NCI-H2107 treated with DMSO at 0.1 percent for 48 hours (cell line): ENCODE data around the gene CCDC102A.
"Not testable (repeated sequence)": the region's sequence is repeated elsewhere in the genome, so short reads cannot be mapped to it uniquely, and the experiment has no call there.

Experiments used
- DNase-seq: peaks from one replicate; lab custom pipeline; 2025; ENCODE audit not compliant: unreplicated experiment; lab: John Stamatoyannopoulos, UW

Gene CCDC102A

DNA sequence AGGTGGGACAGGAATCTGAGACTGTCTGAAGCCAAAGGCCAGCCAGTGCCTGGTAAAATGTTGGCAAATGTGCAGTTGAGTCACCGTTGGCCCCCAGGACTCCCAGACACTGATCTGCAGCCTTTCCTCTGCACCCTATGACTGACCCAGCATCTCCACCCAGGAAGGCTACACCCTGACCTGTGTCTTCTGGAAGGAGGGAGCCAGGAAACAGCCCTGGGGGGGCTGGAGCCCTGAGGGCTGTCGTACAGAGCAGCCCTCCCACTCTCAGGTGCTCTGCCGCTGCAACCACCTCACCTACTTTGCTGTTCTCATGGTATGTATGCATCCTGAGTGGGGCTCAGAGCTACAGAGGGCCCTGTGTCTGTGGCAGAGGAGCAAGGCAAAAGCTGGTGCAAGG, 30.1 kb upstream of the CCDC102A start:
- DNase-seq: no peak

- DNase-seq: no peak
Measured at GRCh38 chr16:57565461-57565860, 29.1 kb upstream of the CCDC102A start.

DNA sequence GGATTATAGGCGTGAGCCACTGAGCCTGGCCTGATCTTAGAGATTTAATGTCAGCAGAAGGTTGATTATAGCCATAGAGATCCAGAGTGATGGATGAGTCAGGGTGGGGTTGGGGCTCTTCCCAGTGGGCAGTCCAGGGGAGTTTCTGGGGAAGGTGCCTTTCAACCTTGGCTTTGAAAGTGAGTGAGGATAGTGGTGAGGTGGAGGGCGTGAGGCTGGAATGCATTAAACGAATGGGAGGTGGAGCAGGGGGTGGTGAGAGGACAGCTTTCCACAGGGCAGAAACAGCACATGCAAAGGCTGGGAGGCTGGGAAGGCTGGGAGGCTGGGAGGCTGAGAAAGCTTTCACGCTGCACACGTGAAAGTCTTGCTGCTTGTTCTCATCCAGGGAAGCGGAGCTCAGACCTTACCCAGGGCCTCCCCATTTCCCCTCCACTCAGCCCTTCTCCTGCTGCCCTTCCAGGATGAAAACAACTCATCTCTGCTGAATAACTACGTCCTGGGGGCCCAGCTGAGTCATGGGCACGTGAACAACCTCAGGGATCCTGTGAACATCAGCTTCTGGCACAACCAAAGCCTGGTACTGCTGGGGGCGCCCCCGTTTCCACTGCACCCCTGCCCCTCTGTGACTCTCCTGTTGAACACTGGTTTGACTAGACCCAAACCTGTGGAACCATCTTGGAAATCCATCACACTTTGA, 28.4 kb upstream of the CCDC102A start:
- no peak for DNase-seq

DNA sequence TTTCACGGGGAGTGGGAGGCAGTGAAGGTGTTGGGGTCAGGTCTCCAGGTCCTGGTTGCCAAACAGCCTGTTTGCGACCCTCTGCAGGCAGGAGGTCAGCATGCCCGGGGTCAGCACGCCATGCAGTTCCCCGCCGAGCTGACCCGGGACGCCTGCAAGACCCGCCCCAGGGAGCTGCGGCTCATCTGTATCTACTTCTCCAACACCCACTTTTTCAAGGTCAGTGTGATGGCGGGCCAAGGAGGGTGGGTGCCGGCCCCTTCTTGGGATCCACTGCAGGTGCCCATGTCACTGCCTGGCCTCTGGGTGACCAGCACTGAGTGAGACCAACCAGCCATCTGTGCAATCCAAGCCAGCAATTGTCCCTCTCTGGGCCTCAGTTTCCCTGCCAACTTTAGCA, 27.4 kb upstream of the CCDC102A start:
- DNase-seq: no peak

DNA sequence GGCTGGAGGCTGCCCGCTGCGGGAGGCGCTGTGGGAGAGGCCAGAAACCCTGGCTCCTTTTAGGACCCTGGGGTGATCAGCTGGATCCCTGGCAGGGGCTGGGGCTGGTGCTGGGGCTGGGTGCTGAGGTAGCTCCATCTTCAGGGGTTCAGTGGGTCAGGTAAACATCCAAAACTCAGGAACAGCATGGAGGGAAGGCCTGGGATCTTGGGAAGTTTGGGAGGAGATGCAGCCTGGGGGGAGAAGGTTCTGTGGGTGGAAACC, 27.0 kb upstream of the CCDC102A start:
- no peak for DNase-seq

- DNase-seq: no peak
Measured at GRCh38 chr16:57562669-57563486, 26.5 kb upstream of the CCDC102A start.

GRCh38 chr16:57562066-57562465, 25.7 kb upstream of the CCDC102A start:
- DNase-seq: no peak

GRCh38 chr16:57559072-57559790, 22.9 kb upstream of the CCDC102A start:
- no peak for DNase-seq

GRCh38 chr16:57556941-57557541, 20.7 kb upstream of the CCDC102A start:
- no peak for DNase-seq

- no peak for DNase-seq
Measured at GRCh38 chr16:57555831-57556230, 19.5 kb upstream of the CCDC102A start.

- DNase-seq: no peak
Measured at GRCh38 chr16:57551057-57551456, 14.7 kb upstream of the CCDC102A start.

DNA sequence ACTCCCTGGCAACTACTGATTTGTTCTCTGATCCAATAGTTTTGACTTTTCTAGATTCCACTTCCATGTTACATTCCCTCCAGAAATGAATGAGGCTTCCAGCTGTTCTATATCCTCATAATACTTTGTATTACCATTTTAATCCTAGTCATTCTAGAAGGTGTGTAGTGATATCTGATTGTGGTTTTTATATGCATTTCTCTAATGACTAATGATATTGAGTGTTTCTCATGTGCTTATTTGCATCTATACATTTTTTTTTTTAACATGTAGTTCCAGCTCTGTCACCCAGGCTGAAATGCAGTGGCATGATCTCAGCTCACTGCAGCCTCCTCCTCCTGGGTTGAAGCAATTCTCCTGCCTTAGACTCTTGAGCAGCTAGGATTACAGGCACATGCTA, 13.4 kb upstream of the CCDC102A start:
- no peak for DNase-seq

DNA sequence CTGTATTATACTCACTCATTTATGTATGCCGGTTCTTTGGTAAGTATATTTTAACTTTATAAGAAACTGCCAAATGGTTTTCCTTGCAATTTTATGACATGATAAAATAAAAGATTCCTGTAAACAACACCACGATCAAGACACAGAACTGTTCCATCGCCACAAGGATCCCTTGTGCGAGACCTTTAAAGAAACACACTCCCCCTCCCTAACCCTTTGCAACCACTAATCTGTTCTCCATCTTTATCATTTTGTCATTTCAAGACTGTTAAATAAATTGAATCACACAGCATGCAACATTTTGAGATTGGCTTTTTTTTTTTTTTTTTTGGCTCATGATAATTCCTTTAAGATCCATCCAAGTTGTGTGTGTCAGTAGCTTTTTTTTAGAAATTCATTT, 12.0 kb upstream of the CCDC102A start:
- no peak for DNase-seq

GRCh38 chr16:57547524-57547923, 11.2 kb upstream of the CCDC102A start:
- DNase-seq: not testable (repeated sequence)

DNA sequence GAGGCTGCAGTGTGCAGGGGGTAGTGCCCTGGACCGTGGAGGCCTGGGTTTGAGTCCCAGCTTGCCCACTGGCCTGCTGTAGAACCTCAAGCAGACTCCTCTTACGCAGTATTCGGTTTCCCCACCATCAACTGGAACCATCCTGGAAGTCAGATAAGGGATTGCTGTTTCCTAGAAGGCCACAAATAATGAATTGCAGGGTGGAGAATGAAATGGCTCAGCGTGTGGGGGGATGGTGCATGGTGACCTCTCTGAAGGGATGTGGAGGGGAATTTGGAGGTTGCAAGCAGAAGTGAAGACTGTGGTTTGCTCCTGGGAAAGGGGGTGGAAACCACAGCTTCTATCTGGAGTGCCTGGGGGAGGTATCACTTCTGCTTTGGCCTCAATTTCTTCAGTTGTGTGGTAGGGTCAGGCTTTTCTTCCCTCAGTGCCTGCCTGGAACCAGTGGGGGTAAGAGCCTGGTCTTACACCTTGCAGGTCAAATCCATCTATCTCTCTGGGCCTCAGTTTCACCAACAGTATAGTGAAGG, 7.8 kb upstream of the CCDC102A start:
- no peak for DNase-seq

DNA sequence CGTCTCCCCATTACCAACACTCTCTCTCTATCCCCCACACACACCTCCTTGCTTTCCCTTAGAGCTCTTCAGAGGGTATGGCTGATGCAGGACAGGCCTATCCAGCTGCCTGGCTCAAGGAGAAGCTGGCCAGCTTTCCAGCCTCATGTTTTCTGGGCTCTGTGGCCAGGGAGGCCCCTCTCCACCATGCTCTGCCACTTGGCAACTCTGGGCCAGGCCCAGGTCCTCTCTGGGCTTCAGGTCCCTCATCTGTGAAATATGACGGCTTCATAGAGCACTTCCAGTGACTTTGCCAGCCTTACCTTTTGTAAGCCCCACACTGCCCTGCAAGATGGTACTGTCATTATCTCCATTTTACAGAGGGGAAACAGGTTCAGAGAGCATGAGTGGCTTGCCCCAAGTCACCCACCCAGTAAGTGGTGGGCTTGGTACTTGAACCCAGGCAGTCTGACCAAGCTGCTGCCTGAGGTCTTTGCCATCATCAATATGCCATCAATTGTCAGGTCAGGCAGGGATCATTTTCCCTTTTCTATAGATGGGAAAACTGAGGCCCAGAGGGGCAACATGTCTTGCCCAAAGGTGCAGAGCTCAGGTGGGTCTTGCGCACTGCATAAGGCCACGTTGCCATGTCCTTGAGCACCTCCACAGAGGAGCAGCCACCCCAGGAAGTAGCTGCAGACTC, 5.5 kb upstream of the CCDC102A start:
- DNase-seq: no peak

DNA sequence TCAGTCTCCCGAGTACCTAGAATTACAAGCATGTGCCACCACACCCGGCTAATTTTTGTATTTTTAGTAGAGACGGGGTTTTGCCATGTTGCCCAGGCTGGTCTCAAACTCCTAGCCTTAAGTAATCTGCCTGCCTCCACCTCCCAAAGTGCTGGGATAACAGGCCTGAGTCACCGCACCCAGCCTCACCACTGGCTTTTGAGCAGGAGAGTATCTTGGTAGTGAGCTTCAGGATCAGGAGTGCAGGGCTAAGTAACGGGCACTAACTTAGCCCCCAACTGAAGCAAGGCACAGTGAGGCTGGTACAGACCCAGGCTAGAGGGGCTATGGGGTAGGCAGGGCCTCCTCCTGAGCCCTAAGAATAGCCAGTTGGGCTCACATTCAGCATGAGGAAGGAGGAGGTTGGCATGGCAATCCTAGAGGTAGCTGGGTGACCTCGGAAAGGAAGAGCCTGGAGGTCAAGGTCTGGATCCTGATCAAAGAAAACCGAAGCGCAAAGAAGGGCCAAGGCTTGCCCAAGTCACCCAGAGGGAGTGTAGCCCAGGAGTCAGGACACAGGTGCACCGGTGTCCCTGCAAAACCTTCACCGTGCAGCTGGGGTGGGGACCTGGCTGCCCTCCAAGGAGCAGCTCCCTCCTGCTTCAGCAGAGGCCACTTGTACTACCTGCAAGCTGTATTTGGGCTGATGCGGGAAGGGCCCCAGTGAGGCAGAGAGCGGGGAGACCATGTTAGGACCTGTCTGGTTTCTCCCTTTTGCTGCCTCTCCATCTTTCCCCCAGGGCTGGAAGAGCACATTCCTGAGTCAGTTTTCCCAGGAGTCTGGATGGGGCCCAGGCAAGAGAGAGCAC, 4.8 kb upstream of the CCDC102A start:
- no peak for DNase-seq

DNA sequence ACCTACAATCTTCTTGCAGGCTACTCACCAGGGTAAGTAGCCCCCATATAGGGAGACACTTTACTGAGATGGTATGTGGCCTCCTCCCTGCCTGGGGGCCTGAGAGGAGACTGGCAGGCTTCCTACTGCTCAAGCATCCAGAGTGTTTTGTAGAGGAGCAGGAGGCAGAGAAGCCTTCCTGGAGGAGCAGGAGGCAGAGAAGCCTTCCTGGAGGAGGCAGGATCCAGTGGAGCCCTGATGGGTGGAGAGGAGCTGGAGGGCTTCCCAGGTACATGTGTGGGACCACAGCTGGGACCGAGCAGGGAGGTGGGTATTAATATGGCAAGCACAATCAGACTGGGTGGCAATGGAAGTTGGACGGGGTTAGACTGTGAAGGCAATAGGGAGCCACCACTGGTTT, 4.0 kb upstream of the CCDC102A start:
- no peak for DNase-seq

- DNase-seq: no peak
Measured at GRCh38 chr16:57539072-57539796, 2.9 kb upstream of the CCDC102A start.
